Measurements from ENCODE around the gene GP9.
"Not testable (repeated sequence)": the region's sequence is repeated elsewhere in the genome, so short reads cannot be mapped to it uniquely, and the experiment has no call there.

The GP9 gene

GRCh38 chr3:129052675-129053074, 7.9 kb upstream of the GP9 start:
- no peak for DNase-seq

- DNase-seq = no peak
These were observed 5.9 kb upstream of the GP9 start for GRCh38 chr3:129054605-129055104.

GRCh38 chr3:129056451-129057173, 4.0 kb upstream of the GP9 start:
- no peak for DNase-seq

GRCh38 chr3:129057249-129057648, 3.3 kb upstream of the GP9 start:
- DNase-seq = no peak

- no peak for DNase-seq
These were observed 2.0 kb upstream of the GP9 start for GRCh38 chr3:129058441-129059200.

GRCh38 chr3:129059311-129059958, 1.1 kb upstream of the GP9 start:
- DNase-seq = no peak

- no peak for DNase-seq
These were observed 676 bp downstream of the GP9 start for GRCh38 chr3:129061023-129061887.

GRCh38 chr3:129061888-129062834, 1.6 kb downstream of the GP9 start:
- DNase-seq = no peak

GRCh38 chr3:129063091-129063640, 2.6 kb downstream of the GP9 start:
- no peak for DNase-seq

- DNase-seq = no peak
These were observed 3.4 kb downstream of the GP9 start for GRCh38 chr3:129063841-129064482.

GRCh38 chr3:129065016-129065719, 4.6 kb downstream of the GP9 start:
- no peak for DNase-seq

- DNase-seq = no peak
These were observed 5.1 kb downstream of the GP9 start for GRCh38 chr3:129065720-129066073.

GRCh38 chr3:129067719-129068118, 7.1 kb downstream of the GP9 start:
- DNase-seq = not testable (repeated sequence)

- DNase-seq = no peak
These were observed 7.8 kb downstream of the GP9 start for GRCh38 chr3:129068291-129068886.

GRCh38 chr3:129069313-129070085, 8.9 kb downstream of the GP9 start:
- not testable (repeated sequence) for DNase-seq

- no peak for DNase-seq
These were observed 9.7 kb downstream of the GP9 start for GRCh38 chr3:129070086-129070885.

GRCh38 chr3:129077222-129077621, 16.6 kb downstream of the GP9 start:
- DNase-seq = no peak

GRCh38 chr3:129078510-129078909, 17.9 kb downstream of the GP9 start:
- no peak for DNase-seq

Measured in SW 1271 (cell line).